ENCODE data around the gene GRAMD1B.

The GRAMD1B gene

DNA sequence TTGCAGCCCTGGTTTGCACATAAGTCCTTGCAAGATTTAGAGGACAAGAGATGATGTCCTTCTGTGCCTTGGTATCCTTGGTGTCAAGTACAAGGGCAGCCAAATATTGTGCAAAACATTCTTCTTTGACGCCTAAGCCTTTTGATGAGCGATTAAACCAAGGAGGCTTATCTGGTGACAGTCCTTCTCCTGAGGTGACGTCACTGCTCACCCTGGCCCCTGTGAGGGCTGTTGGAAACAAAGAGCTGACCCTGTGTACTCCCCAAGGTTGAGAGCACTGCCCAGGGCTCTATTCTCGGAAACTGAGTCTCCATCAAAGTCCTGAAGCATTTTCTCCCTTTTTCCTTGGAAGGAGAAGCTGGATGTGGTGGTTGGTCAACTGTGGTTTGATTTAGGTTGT, 4.7 kb upstream of the GRAMD1B start:
- TF ChIP-seq GATA1 (IDR thresholded peaks at IDR 0.05; ENCODE audit: low read depth, low read length) (no peak), POLR2A (IDR thresholded peaks at IDR 0.05; ENCODE audit: low read length) (no peak)

DNA sequence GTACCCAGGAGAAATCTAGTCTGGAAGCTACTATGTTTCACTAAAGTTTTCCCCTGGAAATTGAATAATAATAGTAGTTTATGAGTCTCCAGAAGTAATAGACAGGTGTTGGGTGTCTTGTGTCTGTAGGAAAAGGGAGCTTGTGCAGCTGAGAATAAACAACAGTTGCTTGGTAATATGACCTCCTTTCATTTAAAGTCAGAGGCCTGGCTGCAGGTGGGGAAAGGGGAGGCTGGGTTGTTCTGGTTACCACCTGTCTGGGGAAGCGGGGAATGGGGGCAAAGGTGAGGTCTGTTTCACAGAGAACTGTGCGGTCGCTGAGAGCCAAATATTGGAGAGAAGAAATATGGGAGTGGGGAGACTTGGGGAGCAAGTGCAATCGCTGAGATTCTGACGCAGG, 3.3 kb upstream of the GRAMD1B start:
- TF ChIP-seq POLR2A (IDR thresholded peaks at IDR 0.05; ENCODE audit: low read length) (no peak), GATA1 (IDR thresholded peaks at IDR 0.05; ENCODE audit: low read depth, low read length) (no peak)
- DNase-seq = no peak

More for the DNA sequence above, 4.7 kb upstream of the GRAMD1B start:
- no peak for DNase-seq

DNA sequence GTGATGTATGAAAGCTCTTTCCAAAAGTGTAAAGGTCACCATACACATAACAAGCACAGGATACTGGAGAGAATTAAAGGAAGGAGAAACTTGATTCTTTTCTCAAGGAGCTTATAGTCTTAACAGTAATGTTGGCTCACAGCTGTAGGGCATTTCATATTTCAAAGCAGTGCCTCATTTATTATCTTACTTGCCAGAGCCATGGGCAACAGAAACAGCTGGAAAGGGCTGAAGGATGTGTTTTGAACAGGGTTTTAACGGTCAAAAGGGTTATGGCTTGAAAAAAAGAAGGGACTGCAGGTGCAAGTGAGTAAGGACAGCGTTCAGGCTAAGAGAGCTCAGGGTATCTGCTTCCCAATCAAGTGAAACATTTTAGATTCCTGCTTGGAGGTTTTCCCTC, 2.7 kb upstream of the GRAMD1B start:
- DNase-seq = no peak
- TF ChIP-seq GATA1 (IDR thresholded peaks at IDR 0.05; ENCODE audit: low read depth, low read length) (no peak), POLR2A (IDR thresholded peaks at IDR 0.05; ENCODE audit: low read length) (no peak)

DNA sequence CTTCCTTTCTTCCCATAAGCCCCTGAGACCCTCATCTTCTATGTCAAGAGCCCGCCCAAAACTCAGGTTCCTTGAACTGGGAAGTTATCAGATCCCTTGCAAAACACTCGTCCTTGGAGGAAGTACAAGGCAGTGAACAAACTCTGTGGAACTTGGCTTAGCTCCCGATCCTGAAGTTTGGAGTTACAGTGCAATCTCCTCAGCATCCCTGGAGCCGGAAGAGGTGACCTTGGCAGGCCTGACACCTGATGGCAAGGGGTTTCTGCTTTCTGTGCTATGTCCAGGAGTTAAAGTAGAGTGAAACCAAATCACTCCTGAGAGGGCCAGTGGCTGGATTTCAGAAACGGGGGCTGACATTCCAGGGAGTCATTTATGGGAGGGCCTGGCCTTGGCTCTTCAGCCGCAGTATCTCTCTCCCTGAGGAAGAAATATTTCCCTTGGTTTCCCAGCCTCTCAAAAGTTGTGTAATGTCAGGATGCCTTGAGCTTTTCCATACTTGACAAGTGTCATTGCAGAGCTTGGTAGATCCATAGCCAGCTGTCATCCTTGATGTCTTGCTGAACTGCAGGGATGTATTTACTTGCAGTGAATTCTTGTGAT, 1.9 kb upstream of the GRAMD1B start:
- no peak for DNase-seq
- no peak for TF ChIP-seq POLR2A (IDR thresholded peaks at IDR 0.05; ENCODE audit: low read length)

DNA sequence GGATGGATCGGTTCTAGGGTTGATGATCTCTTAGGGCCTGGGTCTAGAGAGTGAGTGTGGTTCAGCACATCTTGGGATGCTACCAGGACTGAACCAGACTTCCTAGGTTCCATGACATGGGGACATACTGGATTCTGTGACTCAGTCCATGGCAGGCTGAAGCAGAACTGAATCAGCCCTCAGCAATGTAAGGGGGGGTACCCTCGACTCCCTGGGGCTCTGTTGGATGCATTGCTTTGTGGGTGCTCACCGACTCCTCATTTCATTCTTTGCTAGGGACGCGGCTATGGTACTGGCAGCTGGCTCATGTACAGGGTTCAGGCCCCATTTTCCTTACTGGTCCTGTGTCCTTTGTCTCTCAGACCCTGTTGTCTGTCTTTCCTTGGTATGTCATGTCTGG, 733 bp upstream of the GRAMD1B start:
- TF ChIP-seq GATA1 (IDR thresholded peaks at IDR 0.05; ENCODE audit: low read depth, low read length) (no peak), POLR2A (IDR thresholded peaks at IDR 0.05; ENCODE audit: low read length) (no peak)
- no peak for DNase-seq

DNA sequence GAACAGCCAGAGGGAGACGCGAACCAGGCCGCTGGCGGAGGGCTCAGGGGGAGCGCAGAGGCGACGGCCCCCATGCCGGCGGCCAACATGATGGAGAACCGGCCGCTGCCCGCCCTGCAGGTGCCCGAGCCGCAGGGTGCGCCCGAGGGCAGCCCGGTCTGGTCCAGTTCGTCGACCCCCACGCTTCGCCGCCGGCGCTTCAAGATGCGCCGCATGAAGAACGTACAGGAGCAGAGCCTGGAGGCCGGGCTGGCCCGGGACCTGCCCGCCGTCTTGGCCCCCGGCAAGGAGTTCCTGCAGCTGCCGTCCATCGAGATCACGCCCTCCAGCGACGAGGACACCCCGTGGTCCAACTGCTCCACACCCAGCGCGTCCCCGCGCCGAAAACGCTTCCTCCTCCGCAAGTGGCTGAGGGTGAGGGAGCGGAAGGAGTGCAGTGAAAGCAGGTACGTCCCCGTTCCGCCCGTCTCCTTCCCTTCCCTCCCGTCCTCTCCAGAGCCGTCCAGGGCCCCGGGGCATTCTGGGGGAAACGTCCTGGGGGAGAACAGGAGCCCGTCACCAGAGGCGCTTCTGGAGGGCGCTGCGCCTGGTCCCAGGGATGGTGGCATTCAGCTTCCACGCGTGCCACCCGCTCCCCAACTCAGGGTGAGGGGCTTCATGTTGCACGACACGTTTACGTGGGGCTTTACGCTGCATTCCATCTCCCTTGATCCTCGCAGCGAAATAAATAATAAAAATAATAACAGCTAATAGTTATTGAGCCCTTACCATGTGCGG, 840 bp downstream of the GRAMD1B start:
- DNase-seq = no peak

DNA sequence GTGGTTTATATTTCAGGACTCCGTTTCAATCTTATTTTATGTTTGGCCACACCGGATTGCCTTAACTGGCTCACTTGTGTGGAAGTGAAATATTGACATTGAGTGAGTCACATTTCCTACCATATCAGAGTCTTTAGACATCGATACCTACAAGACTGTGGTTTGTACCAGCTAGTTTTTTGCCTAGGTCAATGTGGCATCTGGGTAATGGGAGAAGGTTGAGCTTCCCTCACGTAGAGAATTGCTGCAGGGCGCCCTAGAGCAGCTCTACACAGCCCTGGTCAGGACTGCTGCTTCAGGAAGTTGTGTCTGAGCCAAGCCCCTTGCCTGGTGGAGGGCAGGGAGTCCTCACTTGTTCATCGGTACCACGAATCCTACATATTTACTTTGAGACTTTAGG, 1.6 kb downstream of the GRAMD1B start:
- TF ChIP-seq POLR2A (IDR thresholded peaks at IDR 0.05; ENCODE audit: low read length) = no peak
- DNase-seq = no peak

More for the DNA sequence above, 840 bp downstream of the GRAMD1B start:
- TF ChIP-seq POLR2A (IDR thresholded peaks at IDR 0.05; ENCODE audit: low read length) = no peak

DNA sequence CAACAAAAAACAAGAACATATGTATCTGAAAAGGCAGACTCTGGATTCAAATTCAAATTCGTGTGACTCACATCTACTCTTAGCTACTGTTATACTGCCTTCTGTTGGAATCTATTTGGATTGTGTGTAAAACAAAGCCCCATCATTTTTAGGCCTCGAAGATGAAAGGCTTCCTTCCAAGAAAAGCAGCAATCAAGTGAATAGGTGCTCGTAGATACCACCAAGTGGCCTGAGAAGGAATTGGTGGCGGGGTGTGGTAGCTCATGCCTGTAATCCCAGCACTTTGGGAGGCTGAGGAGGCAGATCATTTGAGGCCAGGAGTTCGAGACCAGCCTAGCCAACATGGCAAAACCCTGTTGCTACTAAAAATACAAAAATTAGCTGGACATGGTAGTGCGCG, 4.2 kb downstream of the GRAMD1B start:
- TF ChIP-seq POLR2A (IDR thresholded peaks at IDR 0.05; ENCODE audit: low read length) = no peak
- no peak for DNase-seq

DNA sequence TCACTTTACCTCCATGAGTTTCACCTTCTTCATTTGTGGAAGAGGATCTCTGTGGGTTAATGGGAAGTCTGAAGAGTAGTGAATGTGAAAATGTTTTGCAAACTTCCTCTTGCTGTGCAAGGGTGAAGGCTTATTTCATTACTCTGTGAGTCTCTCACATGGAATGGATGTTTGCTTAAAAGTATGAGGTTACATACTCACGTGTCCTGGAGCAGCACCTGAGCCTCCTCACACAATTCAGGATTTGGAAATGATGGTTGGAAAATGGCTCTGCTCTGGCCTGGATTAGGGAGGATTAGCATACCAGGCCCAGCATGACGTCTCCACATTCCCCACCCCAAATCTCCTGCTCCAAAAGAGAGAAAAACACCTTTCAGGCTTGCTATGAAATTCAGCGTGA, 4.8 kb downstream of the GRAMD1B start:
- TF ChIP-seq GATA1 (IDR thresholded peaks at IDR 0.05; ENCODE audit: low read depth, low read length) (no peak), POLR2A (IDR thresholded peaks at IDR 0.05; ENCODE audit: low read length) (no peak)
- no peak for DNase-seq

DNA sequence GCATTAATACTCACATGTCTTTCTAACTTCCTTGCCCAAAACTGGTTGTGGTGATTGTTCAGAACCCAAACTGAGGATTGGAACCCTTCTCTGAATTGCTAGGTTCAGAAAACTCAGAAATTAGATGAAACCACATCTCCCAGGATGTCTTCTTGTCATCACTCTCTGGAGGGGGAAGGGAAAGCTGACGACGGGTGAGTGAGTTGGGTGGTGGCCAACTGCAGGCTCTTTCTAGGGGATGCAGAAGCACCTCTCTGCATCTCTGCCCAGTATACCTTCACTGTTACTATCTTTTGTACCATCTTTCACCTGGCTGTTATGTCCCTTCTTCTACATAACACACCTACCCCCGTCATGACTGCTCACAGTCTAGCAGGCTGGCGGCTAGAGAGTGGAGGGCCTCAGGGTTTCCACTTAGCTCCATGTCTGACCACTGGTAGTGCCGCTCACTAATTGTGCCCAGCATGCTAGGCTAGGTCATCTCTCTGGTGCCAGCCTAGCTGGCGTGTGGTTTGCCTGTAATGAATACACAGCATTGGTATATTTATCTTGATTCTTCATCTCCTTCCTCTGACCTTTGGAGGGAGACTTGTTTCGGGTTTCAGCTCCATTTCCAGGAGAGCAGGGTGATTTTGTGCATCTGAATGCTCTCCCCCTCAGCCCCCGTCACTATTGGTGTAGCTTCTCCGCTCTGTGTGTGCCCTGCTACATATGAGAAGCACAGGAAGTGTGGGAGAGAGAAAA, 7.3 kb downstream of the GRAMD1B start:
- no peak for DNase-seq

DNA sequence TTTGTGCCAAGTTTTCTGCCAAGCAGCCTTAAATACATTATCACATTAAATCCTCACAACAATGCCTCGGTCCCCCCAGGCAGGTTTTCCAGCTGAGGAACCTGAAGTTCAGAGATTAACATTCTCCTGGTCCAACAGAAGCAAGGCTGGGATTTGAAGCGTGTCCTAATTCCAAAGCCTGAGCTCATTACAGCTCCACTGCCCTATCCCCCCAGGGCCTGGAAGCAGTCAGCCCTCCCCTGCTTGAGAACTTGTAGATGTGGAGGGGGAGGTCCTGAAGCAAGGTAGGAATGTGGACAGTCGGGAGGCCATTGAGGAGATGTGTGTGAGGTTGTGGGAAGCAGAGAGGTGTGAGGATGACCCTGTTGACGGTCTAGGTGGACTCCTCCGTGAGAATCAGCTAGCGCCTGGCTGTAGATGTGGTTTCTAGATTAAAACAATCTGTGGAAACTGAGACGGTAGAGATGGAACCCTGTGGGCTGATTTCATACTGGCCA, 8.1 kb downstream of the GRAMD1B start:
- no peak for TF ChIP-seq GATA1 (IDR thresholded peaks at IDR 0.05; ENCODE audit: low read depth, low read length)
- TF ChIP-seq POLR2A (IDR thresholded peaks at IDR 0.05; ENCODE audit: low read length) = no peak
- no peak for DNase-seq

More for the DNA sequence above, 7.3 kb downstream of the GRAMD1B start:
- TF ChIP-seq POLR2A (IDR thresholded peaks at IDR 0.05; ENCODE audit: low read length) = no peak
- TF ChIP-seq GATA1 (IDR thresholded peaks at IDR 0.05; ENCODE audit: low read depth, low read length) = no peak

DNA sequence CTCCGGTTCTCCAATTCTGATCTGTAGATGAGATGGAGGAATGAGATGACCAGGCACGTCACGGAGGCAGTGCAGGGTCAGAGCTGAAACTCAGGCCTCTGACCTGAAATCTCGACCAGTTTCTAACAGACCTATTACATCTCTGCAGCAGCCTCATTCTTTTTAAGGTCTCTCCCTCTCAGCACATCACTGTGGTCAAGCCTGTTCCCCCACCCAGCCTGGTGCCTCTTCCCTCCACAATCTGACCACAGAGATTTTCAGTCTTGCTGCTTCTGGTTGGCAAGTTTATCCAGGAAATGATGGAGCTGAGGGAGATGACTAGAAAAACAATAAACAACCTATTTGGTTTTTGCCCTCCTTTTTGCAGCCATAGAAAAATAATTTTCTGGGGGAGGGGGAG, 9.5 kb downstream of the GRAMD1B start:
- DNase-seq = no peak

DNA sequence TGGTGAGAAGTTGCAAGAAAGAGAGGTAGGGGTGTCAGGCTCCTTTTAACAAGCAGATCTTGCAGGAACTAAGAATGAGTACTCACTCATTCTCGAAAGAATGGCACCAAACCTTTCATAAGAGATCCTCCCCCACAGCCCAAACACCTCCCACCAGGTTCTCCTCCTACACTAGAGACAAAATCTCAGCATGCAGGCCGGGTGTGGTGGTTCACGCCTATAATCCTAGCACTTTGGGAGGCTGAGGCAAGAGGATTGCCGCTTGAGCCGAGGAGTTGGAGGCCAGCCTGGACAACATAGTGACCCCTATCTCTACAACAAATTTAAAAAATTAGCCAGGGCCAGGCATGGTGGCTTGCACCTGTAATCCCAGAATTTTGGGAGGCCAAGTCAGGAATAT, 11.1 kb downstream of the GRAMD1B start:
- TF ChIP-seq POLR2A (IDR thresholded peaks at IDR 0.05; ENCODE audit: low read length) (no peak), GATA1 (IDR thresholded peaks at IDR 0.05; ENCODE audit: low read depth, low read length) (no peak)
- no peak for DNase-seq

More for the DNA sequence above, 9.5 kb downstream of the GRAMD1B start:
- TF ChIP-seq GATA1 (IDR thresholded peaks at IDR 0.05; ENCODE audit: low read depth, low read length) = no peak
- no peak for TF ChIP-seq POLR2A (IDR thresholded peaks at IDR 0.05; ENCODE audit: low read length)

DNA sequence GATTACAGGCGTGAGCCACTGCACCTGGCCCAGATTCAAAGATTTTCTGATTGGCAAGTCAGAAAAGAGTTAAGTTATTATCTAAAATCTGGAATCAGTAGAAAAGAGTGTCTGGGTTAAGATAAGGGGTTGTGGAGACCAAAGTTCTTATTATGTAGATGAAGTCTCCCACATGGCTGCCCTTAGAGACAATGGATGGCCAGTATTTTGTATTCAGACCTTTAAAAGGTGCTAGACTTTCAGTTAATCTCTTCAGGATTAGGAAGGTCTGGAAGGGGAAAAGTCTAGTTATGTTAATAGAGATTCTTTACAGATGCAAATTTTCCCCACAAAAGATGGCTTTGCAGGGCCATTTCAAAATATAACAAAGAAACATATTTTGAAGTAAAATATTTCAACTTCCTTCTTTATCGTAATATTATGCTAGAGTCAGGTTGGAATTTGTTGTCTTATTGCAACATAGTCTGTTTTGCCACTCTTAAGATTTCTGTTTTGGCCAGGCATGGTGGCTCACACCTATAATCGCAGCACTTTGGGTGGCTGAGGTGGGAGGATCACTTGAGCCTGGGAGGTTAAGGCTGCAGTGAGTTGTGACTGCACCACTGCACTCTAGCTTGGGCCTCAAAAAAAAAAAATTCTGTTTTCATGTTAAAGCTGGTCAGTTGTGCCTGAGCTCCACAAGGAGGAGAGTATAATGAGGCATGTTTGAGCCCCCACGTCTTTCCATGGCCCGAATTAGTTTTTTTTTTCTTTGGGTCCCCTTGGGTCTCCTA, 14.0 kb downstream of the GRAMD1B start:
- DNase-seq = no peak
- TF ChIP-seq GATA1 (IDR thresholded peaks at IDR 0.05; ENCODE audit: low read depth, low read length) (no peak), POLR2A (IDR thresholded peaks at IDR 0.05; ENCODE audit: low read length) (no peak)

All from erythroblast (primary cell).